Chondrocyte (in vitro differentiated cells): Measurements from ENCODE around the gene NOP58. TPM values are rescaled to one million over a fixed set of nuclear protein-coding genes. Genes with fewer than 3 reads are reported as not detected.

Source experiments
- DNase-seq: peaks from one replicate; pipeline ENCODE4 v3.0.0; 2021; ENCODE audit warnings: mixed read lengths, low spot score
- H3K27ac Mint-ChIP-seq: one replicate; pipeline ENCODE4 v1.8.0; 2021; ENCODE audit warnings: mild to moderate bottlenecking, moderate library complexity, mixed read lengths; ENCODE audit not compliant: unreplicated experiment
- H3K27me3 Mint-ChIP-seq: 2 replicates; pipeline ENCODE4 v1.8.0; 2021; ENCODE audit warnings: low read depth, mixed read lengths
- H3K36me3 Mint-ChIP-seq: 2 replicates; pipeline ENCODE4 v1.8.0; 2021; ENCODE audit warnings: low read depth, mixed read lengths
- H3K4me1 Mint-ChIP-seq: 2 replicates; pipeline ENCODE4 v1.8.0; 2021; ENCODE audit warnings: low read depth, mild to moderate bottlenecking, mixed read lengths
- H3K4me3 Mint-ChIP-seq: one replicate; pipeline ENCODE4 v1.8.0; 2021; ENCODE audit warnings: mild to moderate bottlenecking, moderate library complexity, mixed read lengths; ENCODE audit not compliant: unreplicated experiment
- H3K9me3 Mint-ChIP-seq: 2 replicates; pipeline ENCODE4 v1.8.0; 2021; ENCODE audit warnings: low read depth, mixed read lengths
- total RNA-seq: library from RNA; stranded (reverse); gene quantifications from 3 replicates; pipeline ENCODE4 v1.2.1, GENCODE V29; 2021
- TF ChIP-seq, protein P1 (sequence below): fragments of 200-600 bp; sonication (generic); IDR thresholded peaks from 2 replicates; pipeline ENCODE4 v1.5.0; 2021; ENCODE audit warnings: antibody characterized with exemption, mild to moderate bottlenecking, moderate library complexity

Gene NOP58
- total RNA-seq, 1 donor from 2014 or later: 32.3 TPM

DNA sequence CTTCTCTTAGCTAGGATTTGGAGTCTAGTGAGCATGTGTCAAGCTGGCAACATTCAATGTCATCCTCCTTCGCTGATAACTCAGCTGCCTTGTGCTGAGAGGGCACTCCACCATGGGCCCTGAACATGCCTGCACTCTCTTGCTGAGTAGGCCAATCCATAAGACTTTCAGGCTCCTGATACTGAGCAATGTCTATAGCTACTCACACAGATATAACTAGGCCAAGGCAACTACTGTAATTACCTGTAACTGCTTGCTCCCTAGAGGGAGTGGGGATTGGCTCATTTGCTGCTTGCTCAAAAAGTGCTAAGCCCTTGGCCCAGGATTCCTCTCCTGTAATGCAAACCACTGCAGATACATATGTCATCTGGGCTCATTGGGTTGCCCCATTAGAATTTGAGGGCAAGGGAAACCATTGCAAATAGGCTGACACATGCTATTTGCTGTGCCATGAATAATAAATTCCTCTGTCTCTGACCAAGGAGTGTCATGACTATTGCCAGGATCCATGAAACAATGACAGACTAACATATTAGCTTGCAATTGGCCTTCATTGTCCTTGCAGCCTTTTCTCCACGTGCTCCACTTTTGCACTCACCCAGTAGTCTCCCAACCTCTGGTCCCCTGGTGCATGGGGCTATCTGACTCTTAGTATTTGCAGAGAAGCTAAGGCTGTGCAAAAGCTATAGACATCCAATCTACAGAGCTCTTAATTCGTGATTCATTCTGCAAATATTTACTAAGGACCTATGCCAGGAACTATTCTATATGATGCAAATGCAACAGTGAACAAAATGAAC is 73.7 kb downstream of the NOP58 start:
- no peaks in the 10 kb centered on the region for H3K27me3 Mint-ChIP-seq
- peaks cover 18% of the 10 kb centered on the region for H3K4me1 Mint-ChIP-seq
- peak overlapping the region; percentile 77 for H3K27ac Mint-ChIP-seq
- TF ChIP-seq, protein P1, sequence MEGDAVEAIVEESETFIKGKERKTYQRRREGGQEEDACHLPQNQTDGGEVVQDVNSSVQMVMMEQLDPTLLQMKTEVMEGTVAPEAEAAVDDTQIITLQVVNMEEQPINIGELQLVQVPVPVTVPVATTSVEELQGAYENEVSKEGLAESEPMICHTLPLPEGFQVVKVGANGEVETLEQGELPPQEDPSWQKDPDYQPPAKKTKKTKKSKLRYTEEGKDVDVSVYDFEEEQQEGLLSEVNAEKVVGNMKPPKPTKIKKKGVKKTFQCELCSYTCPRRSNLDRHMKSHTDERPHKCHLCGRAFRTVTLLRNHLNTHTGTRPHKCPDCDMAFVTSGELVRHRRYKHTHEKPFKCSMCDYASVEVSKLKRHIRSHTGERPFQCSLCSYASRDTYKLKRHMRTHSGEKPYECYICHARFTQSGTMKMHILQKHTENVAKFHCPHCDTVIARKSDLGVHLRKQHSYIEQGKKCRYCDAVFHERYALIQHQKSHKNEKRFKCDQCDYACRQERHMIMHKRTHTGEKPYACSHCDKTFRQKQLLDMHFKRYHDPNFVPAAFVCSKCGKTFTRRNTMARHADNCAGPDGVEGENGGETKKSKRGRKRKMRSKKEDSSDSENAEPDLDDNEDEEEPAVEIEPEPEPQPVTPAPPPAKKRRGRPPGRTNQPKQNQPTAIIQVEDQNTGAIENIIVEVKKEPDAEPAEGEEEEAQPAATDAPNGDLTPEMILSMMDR: no peak
- H3K9me3 Mint-ChIP-seq: no peaks in the 10 kb centered on the region
- H3K4me3 Mint-ChIP-seq: no peak overlapping the region
- DNase-seq: no peak
- H3K36me3 Mint-ChIP-seq: no peaks in the 10 kb centered on the region

DNA sequence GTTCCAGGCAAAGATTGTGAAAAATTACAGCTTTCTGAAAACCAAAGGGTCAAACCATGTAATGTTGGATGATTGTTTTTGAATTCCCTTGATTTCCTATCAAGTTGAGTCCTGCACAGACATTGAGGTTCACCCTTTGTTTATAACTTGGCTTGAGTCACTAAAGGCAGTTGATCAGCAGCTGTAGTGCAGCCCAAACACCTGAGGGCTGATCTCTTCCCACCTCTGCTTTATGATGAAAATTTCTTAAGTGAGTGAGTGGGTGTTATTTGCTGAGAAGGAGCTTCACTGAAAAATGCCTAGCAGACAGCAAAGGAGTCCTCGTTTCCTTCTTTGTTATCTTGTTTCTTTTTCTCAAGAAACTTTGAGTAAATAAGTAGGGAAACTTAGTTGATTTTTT is 78.6 kb downstream of the NOP58 start:
- Mint-ChIP-seq H3K9me3 (no peaks in the 10 kb centered on the region), H3K27ac (no peak overlapping the region), H3K4me1 (peaks cover 6% of the 10 kb centered on the region), H3K27me3 (no peaks in the 10 kb centered on the region), H3K4me3 (no peak overlapping the region), H3K36me3 (no peaks in the 10 kb centered on the region)
- TF ChIP-seq, protein P1: no peak
- no peak for DNase-seq

DNA sequence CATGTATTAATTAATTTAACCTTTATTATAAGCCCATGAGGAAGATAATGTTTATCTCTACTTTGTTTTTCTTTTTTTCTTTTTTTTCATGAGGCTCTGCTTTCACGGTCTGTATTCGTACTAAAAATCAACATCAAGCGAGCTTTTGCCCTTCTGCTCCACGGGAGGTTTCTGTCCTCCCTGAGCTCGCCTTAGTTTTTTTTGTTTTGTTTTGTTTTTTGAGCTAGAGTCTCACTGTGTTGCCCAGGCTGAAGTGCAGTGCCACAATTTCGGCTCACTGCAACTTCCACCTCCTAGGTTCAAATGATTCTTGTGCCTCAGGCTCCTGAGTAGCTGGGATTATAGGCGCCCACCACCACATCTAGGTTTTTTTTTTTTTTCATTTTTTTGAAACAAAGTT is 80.6 kb downstream of the NOP58 start:
- TF ChIP-seq, protein P1: no peak
- no peak for DNase-seq
- H3K27me3 Mint-ChIP-seq: no peaks in the 10 kb centered on the region
- H3K9me3 Mint-ChIP-seq: no peaks in the 10 kb centered on the region
- no peak overlapping the region for H3K27ac Mint-ChIP-seq
- no peaks in the 10 kb centered on the region for H3K4me1 Mint-ChIP-seq
- H3K36me3 Mint-ChIP-seq: no peaks in the 10 kb centered on the region
- no peak overlapping the region for H3K4me3 Mint-ChIP-seq

Other genes starting within 250 kb of the NOP58 start
- 61.0 to 66.2 TPM (median 63.1 TPM) in 3 replicates for gene FZD7, start 231.9 kb upstream of the NOP58 start, total RNA-seq
- not detected in 3 replicates for gene KIAA2012, start 192.5 kb upstream of the NOP58 start, total RNA-seq
- 82.1 to 88.5 TPM (median 84.6 TPM) in 3 replicates for gene SUMO1, start 27.2 kb upstream of the NOP58 start, total RNA-seq
- gene BMPR2, start 110.6 kb downstream of the NOP58 start, total RNA-seq: 88.5 to 113 TPM (median 92.0 TPM) in 3 replicates